Mammary epithelial cell (primary cell): ENCODE measurements around the gene LCK.

Experiments
- EZH2 ChIP-seq: IDR thresholded peaks from 2 replicates; pipeline ENCODE4 v1.6.1; 2012; ENCODE audit warnings: low read length, inconsistent platforms, borderline replicate concordance
- TF ChIP-seq, protein P1 (sequence below), 2 donors: IDR thresholded peaks in 1 of 2; conservative IDR thresholded peaks in 1 of 2; 2 replicates each; pipeline ENCODE4 v1.5.1; 2011 to 2012; ENCODE audit warnings: inconsistent platforms in 2 of 2, low read length in 2 of 2, mild to moderate bottlenecking in 2 of 2, control low read depth in 1 of 2, low read depth in 1 of 2; ENCODE audit not compliant: insufficient read depth in 1 of 2; ENCODE audit errors: extremely low read depth in 1 of 2

- TF ChIP-seq, protein P1, sequence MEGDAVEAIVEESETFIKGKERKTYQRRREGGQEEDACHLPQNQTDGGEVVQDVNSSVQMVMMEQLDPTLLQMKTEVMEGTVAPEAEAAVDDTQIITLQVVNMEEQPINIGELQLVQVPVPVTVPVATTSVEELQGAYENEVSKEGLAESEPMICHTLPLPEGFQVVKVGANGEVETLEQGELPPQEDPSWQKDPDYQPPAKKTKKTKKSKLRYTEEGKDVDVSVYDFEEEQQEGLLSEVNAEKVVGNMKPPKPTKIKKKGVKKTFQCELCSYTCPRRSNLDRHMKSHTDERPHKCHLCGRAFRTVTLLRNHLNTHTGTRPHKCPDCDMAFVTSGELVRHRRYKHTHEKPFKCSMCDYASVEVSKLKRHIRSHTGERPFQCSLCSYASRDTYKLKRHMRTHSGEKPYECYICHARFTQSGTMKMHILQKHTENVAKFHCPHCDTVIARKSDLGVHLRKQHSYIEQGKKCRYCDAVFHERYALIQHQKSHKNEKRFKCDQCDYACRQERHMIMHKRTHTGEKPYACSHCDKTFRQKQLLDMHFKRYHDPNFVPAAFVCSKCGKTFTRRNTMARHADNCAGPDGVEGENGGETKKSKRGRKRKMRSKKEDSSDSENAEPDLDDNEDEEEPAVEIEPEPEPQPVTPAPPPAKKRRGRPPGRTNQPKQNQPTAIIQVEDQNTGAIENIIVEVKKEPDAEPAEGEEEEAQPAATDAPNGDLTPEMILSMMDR (conservative IDR thresholded peaks at IDR 0.05 in 1 of 2, IDR thresholded peaks at IDR 0.05 in 1 of 2; ENCODE audit: extremely low read depth in 1 of 2, insufficient read depth in 1 of 2, low read depth in 1 of 2, low read length in 2 of 2) = no peak
- TF ChIP-seq EZH2 = no peak
These were observed 22.3 kb upstream of the LCK start for GRCh38 chr1:32228771-32229170.
